ENCODE data around the gene SEPTIN6.
A peak's percentile ranks its signal among the peaks of the same experiment; 100 is the strongest.

Gene SEPTIN6
- long read RNA-seq, full-length matches to known transcripts = 146 of 655 reads
- long read RNA-seq, partial matches to known transcripts = 280 of 655 reads
- long read RNA-seq, other reads (novel, unspliced or antisense) = 229 of 655 reads

GRCh38 chrX:119693040-119693995 is at the start of gene SEPTIN6:
SEPTIN6 (minus strand) TSS chrX:119693168; CDS start chrX:119693105, 63 bp downstream.
- DNase-seq (ENCODE audit: low read depth in 1 of 2, low spot score in 1 of 2) = peak; percentile 61 to 78
- Histone ChIP-seq H3K27me3 (ENCODE audit: insufficient read depth, poor library complexity, severe bottlenecking) (no peaks in the 10 kb centered on the region), H3K4me3 (replicated peaks; ENCODE audit: insufficient read depth, low read length) (peak within 1 kb of the TSS; percentile 72), H3K27ac (replicated peaks) (peak within 1 kb of the TSS; percentile 89)
- TF ChIP-seq GABPA (IDR thresholded peaks at IDR 0.05; ENCODE audit: low read depth) = no peak
- TF ChIP-seq SPI1 (IDR thresholded peaks at IDR 0.05; ENCODE audit: borderline replicate concordance, low read depth) = no peak
- TF ChIP-seq REST (IDR thresholded peaks at IDR 0.05; ENCODE audit: insufficient replicate concordance, low read depth) = peak; percentile 12
- no peak for TF ChIP-seq CTCF (IDR thresholded peaks at IDR 0.05; ENCODE audit: insufficient read depth, low read length)
- peak; percentile 71 for TF ChIP-seq POLR2AphosphoS5 (IDR thresholded peaks at IDR 0.05; ENCODE audit: low read depth)

- no peak overlapping the region for H3K4me3 ChIP-seq (replicated peaks; ENCODE audit: insufficient read depth, low read length)
- TF ChIP-seq REST (IDR thresholded peaks at IDR 0.05; ENCODE audit: insufficient replicate concordance, low read depth) (no peak), GABPA (IDR thresholded peaks at IDR 0.05; ENCODE audit: low read depth) (no peak), POLR2AphosphoS5 (IDR thresholded peaks at IDR 0.05; ENCODE audit: low read depth) (no peak), CTCF (IDR thresholded peaks at IDR 0.05; ENCODE audit: insufficient read depth, low read length) (no peak), SPI1 (IDR thresholded peaks at IDR 0.05; ENCODE audit: borderline replicate concordance, low read depth) (no peak)
- no peaks in the 10 kb centered on the region for H3K27me3 ChIP-seq (ENCODE audit: insufficient read depth, poor library complexity, severe bottlenecking)
- H3K27ac ChIP-seq (replicated peaks) = no peak overlapping the region
- no peak for DNase-seq (ENCODE audit: low read depth in 1 of 2, low spot score in 1 of 2)
Measured at GRCh38 chrX:119738742-119739141, 45.8 kb upstream of the SEPTIN6 start.

- TF ChIP-seq SPI1 (IDR thresholded peaks at IDR 0.05; ENCODE audit: borderline replicate concordance, low read depth) (no peak), POLR2AphosphoS5 (IDR thresholded peaks at IDR 0.05; ENCODE audit: low read depth) (no peak), REST (IDR thresholded peaks at IDR 0.05; ENCODE audit: insufficient replicate concordance, low read depth) (no peak), GABPA (IDR thresholded peaks at IDR 0.05; ENCODE audit: low read depth) (no peak), CTCF (IDR thresholded peaks at IDR 0.05; ENCODE audit: insufficient read depth, low read length) (no peak)
Measured at GRCh38 chrX:119736206-119736764, 43.3 kb upstream of the SEPTIN6 start.

More at GRCh38 chrX:119736206-119736764, 43.3 kb upstream of the SEPTIN6 start:
- no peak for DNase-seq (ENCODE audit: low read depth in 1 of 2, low spot score in 1 of 2)
- H3K27me3 ChIP-seq (ENCODE audit: insufficient read depth, poor library complexity, severe bottlenecking) = no peaks in the 10 kb centered on the region
- peak overlapping the region; percentile 67; the same call in 1 of the 2 replicates for H3K27ac ChIP-seq (replicated peaks)
- no peak overlapping the region for H3K4me3 ChIP-seq (replicated peaks; ENCODE audit: insufficient read depth, low read length)

All from HL-60 (cell line).